Testis (tissue), 2 donors: ENCODE results near the gene PEX11G.

Experiments used
- CTCF ChIP-seq, 3 experiments: fragments of 450-650 bp in 2 of 3; fragments of 200-600 bp in 1 of 3; sonication (generic) in 1 of 3; IDR thresholded peaks; one replicate each; pipeline ENCODE4 v1.5.1; 2016 to 2019; ENCODE audit warnings: antibody characterized with exemption in 3 of 3, mild to moderate bottlenecking in 2 of 3, moderate library complexity in 1 of 3
- POLR2A ChIP-seq: fragments of 450-650 bp; IDR thresholded peaks from one replicate; pipeline ENCODE4 v1.6.1; 2017; ENCODE audit warnings: antibody characterized with exemption, mild to moderate bottlenecking, moderate library complexity

GRCh38 chr19:7504684-7505083 is 15.8 kb upstream of the PEX11G start:
- TF ChIP-seq POLR2A (no peak), CTCF (IDR thresholded peaks at IDR 0.05) (no peak)
